ENCODE results near the gene FZD7. TPM values are rescaled to one million over a fixed set of nuclear protein-coding genes. Genes with fewer than 3 reads are reported as not detected.

The FZD7 gene
- total and polyA plus RNA-seq, 10 donors: 0.87 to 4.4 (median 1.9) TPM

- H3K4me1 ChIP-seq: peaks cover 0 to 3% (median 0%) of the 10 kb centered on the region in 6 donors
- no peak overlapping the region for H3K27ac ChIP-seq
- H3K27me3 ChIP-seq (replicated peaks in 1 of 7): no peaks in the 10 kb centered on the region
- no peak overlapping the region for H3K4me3 ChIP-seq
- intact Hi-C loops (cut with DNase I; ENCODE audit: low total_unique reads): no loop called here
- DNase-seq: no peak
- H3K9me3 ChIP-seq: peaks cover 0 to 13% (median 7%) of the 10 kb centered on the region in 8 donors
- 85 to 92% (median 91%) methylated on average over 5 of the region's 5 CpGs for WGBS, 5 donors
- no peak for TF ChIP-seq POLR2A (IDR thresholded peaks at IDR 0.05)
- TF ChIP-seq POLR2AphosphoS5 (IDR thresholded peaks at IDR 0.05): no peak
- TF ChIP-seq, protein P1, sequence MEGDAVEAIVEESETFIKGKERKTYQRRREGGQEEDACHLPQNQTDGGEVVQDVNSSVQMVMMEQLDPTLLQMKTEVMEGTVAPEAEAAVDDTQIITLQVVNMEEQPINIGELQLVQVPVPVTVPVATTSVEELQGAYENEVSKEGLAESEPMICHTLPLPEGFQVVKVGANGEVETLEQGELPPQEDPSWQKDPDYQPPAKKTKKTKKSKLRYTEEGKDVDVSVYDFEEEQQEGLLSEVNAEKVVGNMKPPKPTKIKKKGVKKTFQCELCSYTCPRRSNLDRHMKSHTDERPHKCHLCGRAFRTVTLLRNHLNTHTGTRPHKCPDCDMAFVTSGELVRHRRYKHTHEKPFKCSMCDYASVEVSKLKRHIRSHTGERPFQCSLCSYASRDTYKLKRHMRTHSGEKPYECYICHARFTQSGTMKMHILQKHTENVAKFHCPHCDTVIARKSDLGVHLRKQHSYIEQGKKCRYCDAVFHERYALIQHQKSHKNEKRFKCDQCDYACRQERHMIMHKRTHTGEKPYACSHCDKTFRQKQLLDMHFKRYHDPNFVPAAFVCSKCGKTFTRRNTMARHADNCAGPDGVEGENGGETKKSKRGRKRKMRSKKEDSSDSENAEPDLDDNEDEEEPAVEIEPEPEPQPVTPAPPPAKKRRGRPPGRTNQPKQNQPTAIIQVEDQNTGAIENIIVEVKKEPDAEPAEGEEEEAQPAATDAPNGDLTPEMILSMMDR (IDR thresholded peaks at IDR 0.05 in 8 of 11, conservative IDR thresholded peaks at IDR 0.05 in 3 of 11): no peak
- no peaks in the 10 kb centered on the region for H3K36me3 ChIP-seq
Measured at GRCh38 chr2:202079310-202079709, 45.7 kb downstream of the FZD7 start.

GRCh38 chr2:202084265-202084664 is 50.6 kb downstream of the FZD7 start:
- Histone ChIP-seq H3K36me3 (no peaks in the 10 kb centered on the region), H3K9me3 (peaks cover 0 to 13% (median 7%) of the 10 kb centered on the region in 8 donors), H3K27ac (no peak overlapping the region), H3K4me3 (no peak overlapping the region), H3K27me3 (replicated peaks in 1 of 7) (no peaks in the 10 kb centered on the region), H3K4me1 (peaks cover 0 to 3% (median 0%) of the 10 kb centered on the region in 6 donors)
- no peak for DNase-seq
- WGBS, 5 donors: 60 to 79% (median 77%) methylated on average over 5 to 6 of the region's 6 CpGs
- TF ChIP-seq, protein P1 (IDR thresholded peaks at IDR 0.05 in 8 of 11, conservative IDR thresholded peaks at IDR 0.05 in 3 of 11): no peak
- TF ChIP-seq POLR2A (IDR thresholded peaks at IDR 0.05) (no peak), POLR2AphosphoS5 (IDR thresholded peaks at IDR 0.05) (no peak)
- intact Hi-C loops (cut with DNase I; ENCODE audit: low total_unique reads): no loop called here

Other genes starting within 250 kb of the FZD7 start
- under 1 TPM in 2 of 7 donors, not detected in 5; 0.26 to 0.64 TPM for gene CDK15, start 227.3 kb upstream of the FZD7 start, total RNA-seq
- under 1 TPM in 2 of 3 donors, not detected in 1; 0.02 to 0.06 TPM for gene CDK15, start 227.3 kb upstream of the FZD7 start, polyA plus RNA-seq
- not detected for gene KIAA2012, start 39.4 kb downstream of the FZD7 start, total RNA-seq
- not detected for gene KIAA2012, start 39.4 kb downstream of the FZD7 start, polyA plus RNA-seq
- gene SUMO1, start 204.7 kb downstream of the FZD7 start, total RNA-seq: 10 to 100 TPM; 58.0 to 72.6 (median 65.5) TPM
- gene SUMO1, start 204.7 kb downstream of the FZD7 start, polyA plus RNA-seq: 100 to 1,000 TPM in 2 of 3 donors, 10 to 100 TPM in 1; 82.5 to 121 (median 120) TPM
- 100 to 1,000 TPM in 3 of 7 donors, 10 to 100 TPM in 4; 57.2 to 123 (median 86.9) TPM for gene NOP58, start 231.9 kb downstream of the FZD7 start, total RNA-seq
- gene NOP58, start 231.9 kb downstream of the FZD7 start, polyA plus RNA-seq: 10 to 100 TPM; 60.7 to 86.3 (median 66.2) TPM